ENCODE data around the gene EMX2. TPM values are rescaled to one million over a fixed set of nuclear protein-coding genes. Genes with fewer than 3 reads are reported as not detected.

Gene EMX2
- total RNA-seq, 2 experiments from 2014 or later = not detected

- Mint-ChIP-seq H3K9me3 (no peaks in the 10 kb centered on the region), H3K4me1 (no peaks in the 10 kb centered on the region), H3K4me3 (no peak overlapping the region), H3K36me3 (no peaks in the 10 kb centered on the region), H3K27me3 (peaks cover 7% of the 10 kb centered on the region), H3K27ac (no peak overlapping the region)
- ATAC-seq (ENCODE audit: low read depth) = no peak
- POLR2A ChIA-PET = no interaction called here
- DNase-seq = no peak
Measured at GRCh38 chr10:117511601-117512390, 30.8 kb upstream of the EMX2 start.

GRCh38 chr10:117514971-117515370 lies 27.6 kb upstream of the EMX2 start:
- ATAC-seq (ENCODE audit: low read depth) (no peak), DNase-seq (no peak)
- Mint-ChIP-seq H3K9me3 (no peaks in the 10 kb centered on the region), H3K4me1 (no peaks in the 10 kb centered on the region), H3K4me3 (no peak overlapping the region), H3K36me3 (no peaks in the 10 kb centered on the region), H3K27ac (no peak overlapping the region), H3K27me3 (peaks cover 15% of the 10 kb centered on the region)
- POLR2A ChIA-PET = no interaction called here

DNA sequence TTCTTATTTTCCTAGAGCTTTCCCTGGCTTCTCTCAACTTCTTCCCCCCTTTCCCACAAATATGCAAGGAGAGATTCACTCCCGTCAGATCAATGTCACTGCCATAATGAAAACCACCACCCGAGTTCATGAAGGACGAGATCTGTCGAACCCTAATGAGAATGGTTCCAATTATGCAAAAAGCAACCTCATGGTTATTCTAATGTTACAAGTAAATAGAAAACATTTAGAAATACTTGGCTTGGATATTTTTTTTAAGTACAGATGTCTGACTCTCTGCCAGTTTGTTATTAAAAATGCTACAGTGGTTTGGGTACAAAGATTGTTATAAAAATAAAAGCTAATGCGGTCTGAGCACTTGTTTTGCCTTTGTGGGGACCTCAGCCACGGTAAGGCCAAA lies 25.9 kb upstream of the EMX2 start:
- Mint-ChIP-seq H3K27ac (no peak overlapping the region), H3K4me1 (no peaks in the 10 kb centered on the region), H3K4me3 (no peak overlapping the region), H3K9me3 (no peaks in the 10 kb centered on the region), H3K27me3 (peaks cover 20% of the 10 kb centered on the region), H3K36me3 (no peaks in the 10 kb centered on the region)
- POLR2A ChIA-PET = no interaction called here
- DNase-seq = no peak
- ATAC-seq (ENCODE audit: low read depth) = no peak

DNA sequence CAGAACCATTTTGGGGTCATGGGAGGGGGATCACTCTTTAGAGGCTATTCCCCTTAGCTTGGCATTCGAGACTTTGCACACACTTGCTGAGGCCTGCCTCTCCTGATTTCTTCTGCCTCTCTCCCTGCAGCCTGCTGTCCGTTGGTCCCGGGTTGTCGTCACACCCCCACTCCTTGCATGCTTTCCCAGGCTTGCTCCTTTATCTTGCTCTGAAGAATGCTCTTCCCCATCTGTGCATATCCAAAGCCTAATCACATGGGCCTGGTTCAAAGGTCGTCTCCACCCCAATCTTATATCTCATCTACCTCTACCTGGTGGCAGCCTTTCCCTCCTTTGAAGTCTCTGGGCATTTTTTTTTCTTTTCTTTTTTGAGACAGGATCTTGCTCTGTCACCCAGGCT lies 24.3 kb upstream of the EMX2 start:
- DNase-seq = no peak
- POLR2A ChIA-PET = no interaction called here
- no peak overlapping the region for H3K27ac Mint-ChIP-seq
- peaks cover 26% of the 10 kb centered on the region for H3K27me3 Mint-ChIP-seq
- no peaks in the 10 kb centered on the region for H3K36me3 Mint-ChIP-seq
- H3K4me1 Mint-ChIP-seq = no peaks in the 10 kb centered on the region
- no peak for ATAC-seq (ENCODE audit: low read depth)
- H3K9me3 Mint-ChIP-seq = no peaks in the 10 kb centered on the region
- no peak overlapping the region for H3K4me3 Mint-ChIP-seq

- POLR2A ChIA-PET = no interaction called here
- no peak overlapping the region for H3K4me3 Mint-ChIP-seq
- H3K4me1 Mint-ChIP-seq = no peaks in the 10 kb centered on the region
- ATAC-seq (ENCODE audit: low read depth) = no peak
- no peak overlapping the region for H3K27ac Mint-ChIP-seq
- no peak for DNase-seq
- no peaks in the 10 kb centered on the region for H3K36me3 Mint-ChIP-seq
- H3K9me3 Mint-ChIP-seq = no peaks in the 10 kb centered on the region
- H3K27me3 Mint-ChIP-seq = peaks cover 32% of the 10 kb centered on the region
Measured at GRCh38 chr10:117519286-117519685, 23.3 kb upstream of the EMX2 start.

GRCh38 chr10:117519879-117520278 lies 22.7 kb upstream of the EMX2 start:
- ATAC-seq (ENCODE audit: low read depth) (no peak), DNase-seq (no peak)
- H3K4me3 Mint-ChIP-seq = no peak overlapping the region
- no peaks in the 10 kb centered on the region for H3K4me1 Mint-ChIP-seq
- H3K27me3 Mint-ChIP-seq = peaks cover 34% of the 10 kb centered on the region
- POLR2A ChIA-PET = no interaction called here
- no peaks in the 10 kb centered on the region for H3K36me3 Mint-ChIP-seq
- no peak overlapping the region for H3K27ac Mint-ChIP-seq
- no peaks in the 10 kb centered on the region for H3K9me3 Mint-ChIP-seq

DNA sequence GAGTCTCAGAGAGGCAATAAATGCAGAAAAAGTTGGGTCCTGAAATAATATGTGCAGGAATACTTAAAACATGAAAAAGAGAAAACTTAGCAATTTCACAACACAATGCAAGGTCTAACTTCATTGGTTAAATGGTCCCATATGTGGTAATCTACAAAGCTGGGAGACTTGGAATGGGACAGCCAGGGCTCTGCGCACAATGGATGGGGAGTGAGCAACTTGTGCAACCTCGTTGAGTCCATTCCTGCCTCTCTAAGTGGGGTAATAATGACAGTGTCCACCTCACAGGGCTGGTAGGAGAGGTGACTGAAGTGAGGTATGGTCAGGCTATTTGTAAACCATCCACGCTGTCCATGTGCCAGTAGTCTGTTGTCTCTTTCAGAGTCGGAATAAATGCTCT lies 11.8 kb upstream of the EMX2 start:
- Mint-ChIP-seq H3K9me3 (no peaks in the 10 kb centered on the region), H3K4me3 (no peak overlapping the region), H3K4me1 (peaks cover 3% of the 10 kb centered on the region), H3K27ac (no peak overlapping the region), H3K36me3 (no peaks in the 10 kb centered on the region), H3K27me3 (peaks cover 65% of the 10 kb centered on the region)
- no peak for DNase-seq
- ATAC-seq (ENCODE audit: low read depth) = no peak
- POLR2A ChIA-PET = no interaction called here

GRCh38 chr10:117531371-117532002 lies 11.1 kb upstream of the EMX2 start:
- H3K27me3 Mint-ChIP-seq = peaks cover 72% of the 10 kb centered on the region
- DNase-seq = no peak
- H3K27ac Mint-ChIP-seq = no peak overlapping the region
- no peaks in the 10 kb centered on the region for H3K9me3 Mint-ChIP-seq
- no peak overlapping the region for H3K4me3 Mint-ChIP-seq
- H3K4me1 Mint-ChIP-seq = peaks cover 3% of the 10 kb centered on the region
- no peak for ATAC-seq (ENCODE audit: low read depth)
- POLR2A ChIA-PET = no interaction called here
- no peaks in the 10 kb centered on the region for H3K36me3 Mint-ChIP-seq

GRCh38 chr10:117532003-117532385 lies 10.6 kb upstream of the EMX2 start:
- H3K4me3 Mint-ChIP-seq = no peak overlapping the region
- POLR2A ChIA-PET = no interaction called here
- ATAC-seq (ENCODE audit: low read depth) = no peak
- H3K36me3 Mint-ChIP-seq = no peaks in the 10 kb centered on the region
- H3K4me1 Mint-ChIP-seq = peaks cover 3% of the 10 kb centered on the region
- peaks cover 77% of the 10 kb centered on the region for H3K27me3 Mint-ChIP-seq
- no peak for DNase-seq
- H3K27ac Mint-ChIP-seq = no peak overlapping the region
- no peaks in the 10 kb centered on the region for H3K9me3 Mint-ChIP-seq

DNA sequence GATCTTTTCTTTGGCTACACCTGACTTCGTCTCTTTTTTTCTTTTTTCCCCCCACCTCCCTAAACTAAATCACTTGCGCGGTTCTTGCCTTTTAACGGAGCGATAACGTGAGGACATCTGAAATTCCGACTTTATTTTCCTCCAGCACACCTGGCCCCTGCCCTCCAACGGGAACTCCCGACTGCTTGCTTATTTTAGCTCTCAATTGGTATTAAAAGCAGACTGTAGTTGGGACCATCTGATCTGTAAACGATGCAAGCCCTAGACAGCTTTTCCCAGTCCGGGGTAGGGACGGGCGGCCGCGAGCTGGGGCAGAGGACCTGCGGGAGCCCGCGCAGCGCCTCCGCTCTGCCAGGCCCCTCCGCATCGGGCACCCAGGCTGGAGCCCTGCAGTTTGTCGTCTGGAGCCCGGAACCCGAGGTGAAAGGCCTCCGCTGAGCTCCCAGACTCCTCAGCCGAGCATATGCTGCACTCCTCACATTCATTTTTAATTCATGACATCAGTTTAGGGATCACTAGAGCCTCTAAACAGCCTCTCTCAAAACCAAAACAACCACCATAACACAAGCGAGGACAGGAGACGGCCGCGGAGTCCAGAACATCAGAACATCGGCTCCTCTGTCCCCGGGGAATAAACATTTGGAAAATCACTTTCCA lies 10.0 kb upstream of the EMX2 start:
- Mint-ChIP-seq H3K9me3 (no peaks in the 10 kb centered on the region), H3K27me3 (peaks cover 80% of the 10 kb centered on the region), H3K36me3 (no peaks in the 10 kb centered on the region), H3K27ac (no peak overlapping the region), H3K4me1 (peaks cover 3% of the 10 kb centered on the region), H3K4me3 (no peak overlapping the region)
- ATAC-seq (ENCODE audit: low read depth) = no peak
- DNase-seq = no peak
- POLR2A ChIA-PET = no interaction called here

- no peak overlapping the region for H3K27ac Mint-ChIP-seq
- H3K36me3 Mint-ChIP-seq = no peaks in the 10 kb centered on the region
- no peak overlapping the region for H3K4me3 Mint-ChIP-seq
Measured at GRCh38 chr10:117533507-117534281, 8.9 kb upstream of the EMX2 start.

DNA sequence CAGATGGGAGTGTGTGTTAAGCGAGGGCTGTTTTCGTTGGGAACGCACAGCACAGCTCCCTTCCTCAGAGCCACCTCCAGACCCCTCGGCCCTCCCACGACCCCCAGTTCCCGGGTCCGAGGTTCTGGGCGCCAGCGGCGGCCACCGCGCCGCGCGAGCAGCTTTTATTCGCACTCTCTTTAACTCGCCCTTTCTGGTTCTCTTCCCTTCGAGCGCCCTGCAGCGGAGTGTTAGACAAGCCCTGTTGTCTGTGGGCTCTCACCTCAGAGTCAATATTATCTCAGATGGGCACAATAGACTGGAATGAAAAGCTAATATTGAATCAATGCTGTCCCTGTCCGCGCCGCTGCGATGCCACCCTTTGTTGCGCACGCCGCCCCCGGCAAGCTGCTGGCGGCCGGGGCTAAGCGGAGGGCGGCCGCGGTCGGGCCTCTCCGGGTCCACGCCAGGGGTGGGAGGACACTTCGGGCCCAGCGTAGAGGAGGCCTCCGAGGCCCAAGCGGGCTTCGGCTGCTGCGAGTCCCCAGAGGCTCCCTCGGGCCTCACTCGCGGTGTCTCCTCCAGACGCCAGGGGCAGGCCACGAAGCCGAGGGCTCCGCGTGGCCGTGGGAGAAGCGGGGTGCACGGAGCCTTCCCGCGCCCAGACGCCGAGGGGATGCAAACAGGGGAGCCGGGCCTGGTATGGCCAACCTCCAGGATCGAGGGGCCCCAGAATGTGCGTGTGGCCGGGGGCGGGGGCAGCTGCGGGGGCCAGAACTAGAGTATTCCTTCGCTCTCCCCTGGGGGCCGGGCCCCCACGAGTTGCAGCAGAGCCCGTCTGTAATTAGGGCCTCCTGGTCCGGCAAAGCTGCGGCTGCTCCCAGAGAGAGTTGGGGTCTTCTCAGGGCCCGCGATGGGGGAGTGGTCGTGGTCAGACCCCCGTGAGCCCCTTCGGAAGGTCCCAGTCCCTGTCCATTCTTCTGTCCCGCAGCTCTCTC lies 7.9 kb upstream of the EMX2 start:
- no peak for ATAC-seq (ENCODE audit: low read depth)
- H3K9me3 Mint-ChIP-seq = no peaks in the 10 kb centered on the region
- POLR2A ChIA-PET = interaction anchor here (0.6 kb wide), 1 partner anchor 53 kb away, joined by 5 read pairs; no protein-coding TSS in a partner anchor

More at GRCh38 chr10:117533507-117534281, 8.9 kb upstream of the EMX2 start:
- ATAC-seq (ENCODE audit: low read depth) (no peak), DNase-seq (no peak)
- POLR2A ChIA-PET = no interaction called here
- Mint-ChIP-seq H3K27me3 (peaks cover 82% of the 10 kb centered on the region), H3K4me1 (peaks cover 3% of the 10 kb centered on the region), H3K9me3 (no peaks in the 10 kb centered on the region)

More for the DNA sequence above, 7.9 kb upstream of the EMX2 start:
- no peak overlapping the region for H3K4me3 Mint-ChIP-seq
- no peak for DNase-seq
- H3K36me3 Mint-ChIP-seq = no peaks in the 10 kb centered on the region
- peaks cover 83% of the 10 kb centered on the region for H3K27me3 Mint-ChIP-seq
- H3K4me1 Mint-ChIP-seq = peaks cover 3% of the 10 kb centered on the region
- H3K27ac Mint-ChIP-seq = no peak overlapping the region

All from activated naive CD8-positive, alpha-beta T cell treated with anti-CD3 and anti-CD28 coated beads, Interleukin-2, amount 10 ng/mL, durations not matched to agents 7 days and 5 days (primary cell).